Lower lobe of right lung (tissue), 2 donors: ENCODE data around the gene RRAS. TPM values are rescaled to one million over a fixed set of nuclear protein-coding genes. Genes with fewer than 3 reads are reported as not detected.
A peak's percentile ranks its signal among the peaks of the same experiment; 100 is the strongest.

ENCODE experiments used
- ATAC-seq, 2 donors: fragments of 200-7000 bp; cut with Tn5 transposase; one replicate each; pipeline ENCODE4 v1.9.1; 2020 to 2022; ENCODE audit warnings: mild to moderate bottlenecking in 2 of 2, moderate library complexity in 2 of 2
- DNase-seq: peaks from one replicate; pipeline ENCODE4 v3.0.0-alpha.2; 2020
- H3K27ac ChIP-seq: fragments of 200-600 bp; one replicate; pipeline ENCODE4 v1.8.0; 2022
- H3K27me3 ChIP-seq: fragments of 200-600 bp; one replicate; pipeline ENCODE4 v1.8.0; 2022; ENCODE audit warnings: low read depth
- H3K36me3 ChIP-seq: fragments of 200-600 bp; one replicate; pipeline ENCODE4 v1.8.0; 2022; ENCODE audit warnings: mild to moderate bottlenecking
- H3K4me1 ChIP-seq: fragments of 200-600 bp; one replicate; pipeline ENCODE4 v1.8.0; 2022
- H3K4me3 ChIP-seq: fragments of 200-600 bp; one replicate; pipeline ENCODE4 v1.8.0; 2022; ENCODE audit warnings: mild to moderate bottlenecking
- H3K9me3 ChIP-seq: fragments of 200-600 bp; one replicate; pipeline ENCODE4 v1.8.0; 2022
- intact Hi-C: fragments of 100-400 bp; cut with DNase I; formaldehyde crosslinking; loops from one replicate; pipeline ENCODE4 v1.11.0; 2022
- total RNA-seq: library from RNA; stranded (reverse); fragmentation: NEBNext Ultra II Directional; extraction: Animal tissue kit (Norgen Biotek cat#: 25700); gene quantifications from one replicate; pipeline ENCODE4 v1.2.1, GENCODE V29; 2021
- TF ChIP-seq, protein P1 (sequence below): fragments of 200-600 bp; IDR thresholded peaks from one replicate; pipeline ENCODE4 v1.8.0; 2022; ENCODE audit warnings: antibody characterized with exemption, mild to moderate bottlenecking
- donor health status: DM: no; HTN: yes; CAD: no; lungs with severe emphysema.

RRAS gene
- total RNA-seq, 1 donor from 2014 or later = 114 TPM

DNA sequence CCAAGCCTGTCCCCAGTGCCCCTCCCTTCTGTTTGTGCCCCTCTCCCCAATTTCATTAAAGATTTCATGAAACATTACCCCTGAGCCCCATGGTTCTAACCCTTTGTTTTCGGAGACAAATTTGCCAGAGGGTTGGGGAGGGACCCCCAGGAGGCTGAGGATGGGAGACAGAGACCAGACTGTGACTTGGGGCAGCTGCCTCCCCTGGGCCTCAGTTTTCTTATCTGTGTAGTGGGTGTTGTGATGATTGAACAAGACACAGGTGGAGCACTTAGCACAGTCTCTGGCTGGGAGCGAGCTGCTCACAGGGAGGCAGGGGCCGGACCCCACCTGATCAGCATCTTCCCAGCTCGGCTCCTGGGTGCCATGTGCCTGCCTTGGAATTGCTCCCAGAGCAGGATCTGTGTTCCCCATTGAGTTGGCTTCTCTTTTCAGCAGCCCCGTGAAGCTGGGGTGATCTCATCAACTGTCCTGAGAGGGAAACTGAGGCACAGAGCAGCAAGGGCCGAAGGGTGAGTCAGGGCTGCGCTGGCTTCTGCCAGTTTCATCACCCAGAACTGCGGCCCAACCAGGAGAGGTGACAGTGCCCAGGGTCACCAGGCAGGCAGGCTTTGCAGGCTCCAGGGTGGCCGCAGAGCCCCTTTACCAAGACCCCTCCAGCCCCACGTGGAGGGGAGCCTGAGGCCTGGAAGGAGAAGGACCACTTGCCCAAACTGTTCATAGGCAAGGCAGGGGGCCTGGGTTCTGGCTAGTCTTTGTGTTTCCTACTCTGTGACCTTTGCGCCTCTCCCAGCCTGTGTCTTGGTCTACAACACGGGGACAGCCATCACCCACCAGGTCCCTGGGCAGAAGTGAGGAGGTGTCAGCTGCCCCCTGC, 18.9 kb upstream of the RRAS start:
- TF ChIP-seq, protein P1, sequence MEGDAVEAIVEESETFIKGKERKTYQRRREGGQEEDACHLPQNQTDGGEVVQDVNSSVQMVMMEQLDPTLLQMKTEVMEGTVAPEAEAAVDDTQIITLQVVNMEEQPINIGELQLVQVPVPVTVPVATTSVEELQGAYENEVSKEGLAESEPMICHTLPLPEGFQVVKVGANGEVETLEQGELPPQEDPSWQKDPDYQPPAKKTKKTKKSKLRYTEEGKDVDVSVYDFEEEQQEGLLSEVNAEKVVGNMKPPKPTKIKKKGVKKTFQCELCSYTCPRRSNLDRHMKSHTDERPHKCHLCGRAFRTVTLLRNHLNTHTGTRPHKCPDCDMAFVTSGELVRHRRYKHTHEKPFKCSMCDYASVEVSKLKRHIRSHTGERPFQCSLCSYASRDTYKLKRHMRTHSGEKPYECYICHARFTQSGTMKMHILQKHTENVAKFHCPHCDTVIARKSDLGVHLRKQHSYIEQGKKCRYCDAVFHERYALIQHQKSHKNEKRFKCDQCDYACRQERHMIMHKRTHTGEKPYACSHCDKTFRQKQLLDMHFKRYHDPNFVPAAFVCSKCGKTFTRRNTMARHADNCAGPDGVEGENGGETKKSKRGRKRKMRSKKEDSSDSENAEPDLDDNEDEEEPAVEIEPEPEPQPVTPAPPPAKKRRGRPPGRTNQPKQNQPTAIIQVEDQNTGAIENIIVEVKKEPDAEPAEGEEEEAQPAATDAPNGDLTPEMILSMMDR = no peak
- Histone ChIP-seq H3K27me3 (no peaks in the 10 kb centered on the region), H3K4me1 (peaks cover 8% of the 10 kb centered on the region), H3K36me3 (peaks cover 94% of the 10 kb centered on the region), H3K4me3 (no peak overlapping the region), H3K27ac (no peak overlapping the region), H3K9me3 (no peaks in the 10 kb centered on the region)
- intact Hi-C loops = no loop called here
- DNase-seq = no peak
- no peak for ATAC-seq

DNA sequence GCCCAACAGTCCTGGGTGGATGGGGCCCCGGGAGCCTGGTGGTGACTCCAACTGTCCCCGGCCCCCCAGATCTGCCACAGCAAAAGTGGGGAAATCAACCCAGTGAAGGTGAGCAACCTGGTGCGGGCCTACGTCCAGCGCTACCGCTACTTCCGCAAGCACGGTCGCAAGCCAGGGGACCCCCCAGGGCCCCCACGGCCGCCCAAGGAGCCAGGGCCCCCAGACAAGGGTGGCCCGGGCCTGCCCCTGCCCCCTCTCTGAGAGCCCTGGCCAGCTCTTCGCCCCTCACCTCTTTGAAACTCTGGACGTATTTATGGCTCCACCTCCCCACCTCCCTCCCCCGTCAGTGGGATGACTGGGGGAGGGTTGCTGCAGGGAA, 18.2 kb upstream of the RRAS start:
- Histone ChIP-seq H3K27ac (no peak overlapping the region), H3K36me3 (peaks cover 100% of the 10 kb centered on the region), H3K4me3 (no peak overlapping the region), H3K4me1 (peaks cover 2% of the 10 kb centered on the region), H3K27me3 (no peaks in the 10 kb centered on the region), H3K9me3 (no peaks in the 10 kb centered on the region)
- TF ChIP-seq, protein P1 = no peak
- DNase-seq (no peak), ATAC-seq (no peak)
- intact Hi-C loops = no loop called here

DNA sequence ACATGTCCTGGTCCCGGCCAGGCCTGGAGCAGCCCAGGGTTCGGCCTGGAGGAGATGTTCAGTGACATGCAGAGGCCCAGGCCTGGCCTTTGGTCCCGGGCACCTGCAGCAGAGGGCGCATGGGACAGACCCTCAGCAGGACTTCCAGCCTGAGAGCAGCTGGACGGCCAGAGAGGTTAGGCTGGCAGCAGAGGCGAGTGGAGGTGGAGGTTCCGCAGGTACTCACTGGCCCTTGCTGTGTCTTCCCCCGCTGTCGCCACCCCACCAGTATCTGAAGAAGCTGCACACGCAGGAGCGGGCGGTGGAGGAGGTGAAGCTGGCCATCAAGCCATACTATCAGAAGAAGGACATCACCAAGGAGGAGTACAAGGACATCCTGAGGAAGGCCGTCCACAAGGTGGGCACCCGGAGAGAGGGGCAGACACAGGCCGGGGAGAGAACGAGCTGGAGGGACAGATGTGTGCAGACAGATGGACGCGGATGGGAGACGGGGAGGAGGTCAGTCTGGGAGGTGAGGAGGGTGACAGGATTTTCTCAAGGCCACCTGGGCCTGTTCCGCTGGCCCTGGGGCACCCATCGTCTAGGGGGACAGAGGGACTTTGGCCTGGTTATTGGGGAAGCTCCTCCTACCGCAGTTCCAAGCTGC, 17.7 kb upstream of the RRAS start:
- Histone ChIP-seq H3K4me1 (no peaks in the 10 kb centered on the region), H3K36me3 (peaks cover 100% of the 10 kb centered on the region), H3K27ac (no peak overlapping the region), H3K9me3 (no peaks in the 10 kb centered on the region), H3K27me3 (no peaks in the 10 kb centered on the region), H3K4me3 (no peak overlapping the region)
- DNase-seq (no peak), ATAC-seq (no peak)
- TF ChIP-seq, protein P1 = no peak
- intact Hi-C loops = no loop called here

DNA sequence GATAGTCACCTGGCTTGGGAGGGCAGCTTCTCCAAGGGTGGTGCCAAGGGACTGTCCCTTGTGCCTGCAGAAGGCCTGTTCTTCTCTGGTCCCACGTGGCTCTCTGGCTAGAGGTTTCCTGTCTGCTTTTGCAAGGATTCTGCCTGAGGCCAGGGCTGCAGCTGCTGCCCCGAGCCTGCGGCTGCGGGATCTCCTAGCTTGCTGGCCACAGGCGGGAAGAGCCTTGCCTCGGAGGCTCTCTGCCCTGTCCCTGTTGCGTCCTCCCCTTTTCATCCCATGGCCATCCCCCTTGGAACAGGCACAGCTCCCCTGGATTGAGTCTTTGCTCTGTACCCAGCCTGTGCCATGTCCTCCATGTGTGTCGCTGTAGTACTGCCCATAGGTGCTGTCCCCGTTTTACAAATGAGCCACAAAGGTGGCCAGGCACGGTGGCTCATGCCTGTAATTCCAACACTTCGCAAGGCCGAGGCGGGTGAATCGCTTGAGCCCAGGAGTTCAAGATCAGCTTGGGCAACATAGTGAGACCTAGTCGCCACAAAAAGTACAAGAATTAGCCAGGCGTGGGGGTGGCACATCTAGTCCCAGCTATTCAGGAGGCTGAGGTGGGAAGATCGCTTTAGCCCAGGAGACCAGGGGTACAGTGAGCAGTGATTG, 16.6 kb upstream of the RRAS start:
- Histone ChIP-seq H3K27ac (no peak overlapping the region), H3K4me3 (no peak overlapping the region), H3K36me3 (peaks cover 95% of the 10 kb centered on the region), H3K4me1 (no peaks in the 10 kb centered on the region), H3K9me3 (no peaks in the 10 kb centered on the region), H3K27me3 (no peaks in the 10 kb centered on the region)
- TF ChIP-seq, protein P1 = no peak
- no peak for ATAC-seq
- intact Hi-C loops = no loop called here
- DNase-seq = no peak

DNA sequence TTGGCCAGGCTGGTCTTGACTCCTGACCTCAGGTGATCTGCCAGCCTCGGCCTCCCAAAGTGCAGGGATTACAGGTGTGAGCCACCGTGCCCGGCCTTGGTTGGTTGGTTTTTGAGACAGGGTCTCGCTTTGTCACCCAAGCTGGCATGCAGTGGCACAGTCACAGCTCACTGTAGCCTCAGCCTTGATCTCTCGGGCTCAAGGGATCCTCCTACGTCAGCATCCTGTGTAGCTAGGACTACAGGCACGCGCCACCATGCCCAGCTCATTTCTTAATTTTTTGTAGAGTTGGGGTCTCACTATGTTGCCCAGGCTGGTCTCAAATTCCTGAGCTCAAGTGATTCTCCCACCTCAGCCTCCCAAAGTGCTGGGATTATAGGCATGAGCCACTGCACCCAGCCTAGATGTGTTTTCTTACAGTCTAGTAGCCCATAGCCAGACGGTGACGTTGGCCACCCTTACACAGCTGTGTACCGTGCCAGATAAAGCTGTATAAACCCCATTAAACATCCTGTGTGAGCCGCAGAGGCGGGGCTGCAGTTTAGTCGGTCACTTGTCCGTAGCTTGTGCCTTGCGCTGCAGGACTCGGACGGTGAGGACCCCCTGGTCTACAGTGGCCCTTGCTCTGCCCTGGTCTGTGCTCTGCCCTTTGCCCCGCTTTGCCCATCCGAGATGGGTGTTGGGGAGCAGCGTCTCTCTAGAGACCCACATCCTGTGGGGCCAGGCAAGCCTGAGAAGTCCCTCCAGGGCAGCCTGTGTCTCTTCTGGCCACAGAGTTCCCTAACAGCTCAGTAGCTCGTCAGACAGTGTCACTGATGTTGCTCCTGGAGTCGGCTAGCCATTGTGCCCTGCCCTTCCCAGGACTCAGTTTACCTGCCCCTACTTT, 15.9 kb upstream of the RRAS start:
- Histone ChIP-seq H3K9me3 (no peaks in the 10 kb centered on the region), H3K27ac (peak overlapping the region; percentile 18), H3K27me3 (no peaks in the 10 kb centered on the region), H3K36me3 (peaks cover 93% of the 10 kb centered on the region), H3K4me1 (no peaks in the 10 kb centered on the region), H3K4me3 (no peak overlapping the region)
- DNase-seq (no peak), ATAC-seq (no peak)
- intact Hi-C loops = no loop called here
- TF ChIP-seq, protein P1 = no peak
